PC-3 (cell line): ENCODE measurements around the gene LRWD1. TPM values are rescaled to one million over a fixed set of nuclear protein-coding genes. Genes with fewer than 3 reads are reported as not detected.
A peak's percentile ranks its signal among the peaks of the same experiment; 100 is the strongest.

ENCODE experiments used
- ATAC-seq: fragments of 200-7000 bp; cut with Tn5 transposase; 2 replicates; pipeline ENCODE4 v1.9.1; 2020; ENCODE audit warnings: mild to moderate bottlenecking, moderate library complexity
- BruUV-seq: library from RNA; stranded (reverse); fragments of 400-500 nt; replicated peaks from 2 replicates; lab custom pipeline; 2021; lab: Mats Ljungman, UMichigan
- CTCF ChIA-PET: fragments of 300-600 bp; sonication (Branson Sonifier 250); formaldehyde crosslinking; loops from one replicate; lab custom pipeline; 2022; ENCODE audit warnings: antibody characterized with exemption; lab: Charles Lee
- POLR2A ChIA-PET: fragments of 300-600 bp; sonication (Branson Sonifier 250); formaldehyde crosslinking; loops from one replicate; lab custom pipeline; 2022; ENCODE audit warnings: antibody characterized with exemption; ENCODE audit not compliant: unreplicated experiment; lab: Charles Lee
- DNase-seq: peaks from one replicate; pipeline ENCODE4 v3.0.0-alpha.2; 2015
- H2AFZ ChIP-seq: fragments of 300-600 bp; sonication (generic); 2 replicates; pipeline ENCODE4 v1.6.0; 2016; ENCODE audit warnings: antibody characterized with exemption, low read length
- H3F3A ChIP-seq: fragments of 300-600 bp; sonication (generic); one replicate; pipeline ENCODE4 v1.6.0; 2017; ENCODE audit warnings: antibody characterized with exemption, low read length, control low read depth, mild to moderate bottlenecking; ENCODE audit not compliant: unreplicated experiment
- H3K27ac ChIP-seq: fragments of 300-600 bp; sonication (generic); 2 replicates; pipeline ENCODE4 v1.5.1; 2016; ENCODE audit warnings: mild to moderate bottlenecking, low read length
- H3K27me3 ChIP-seq: fragments of 300-600 bp; sonication (generic); 2 replicates; pipeline ENCODE4 v1.6.1; 2016; ENCODE audit warnings: low read length, mixed read lengths
- H3K36me3 ChIP-seq: fragments of 300-600 bp; sonication (generic); 2 replicates; pipeline ENCODE4 v1.6.1; 2016; ENCODE audit warnings: low read depth, mixed run types, low read length, mixed read lengths
- H3K4me1 ChIP-seq: fragments of 300-600 bp; sonication (generic); 2 replicates; pipeline ENCODE4 v1.5.1; 2016; ENCODE audit warnings: low read length; ENCODE audit not compliant: insufficient read depth
- H3K4me2 ChIP-seq: fragments of 300-600 bp; sonication (generic); 2 replicates; pipeline ENCODE4 v1.6.0; 2016; ENCODE audit warnings: low read length
- H3K4me3 ChIP-seq: fragments of 300-600 bp; sonication (generic); 2 replicates; pipeline ENCODE4 v1.5.1; 2016; ENCODE audit warnings: mild to moderate bottlenecking, low read length, mixed read lengths
- H3K79me2 ChIP-seq: fragments of 300-600 bp; sonication (generic); 2 replicates; pipeline ENCODE4 v1.6.1; 2017; ENCODE audit warnings: low read length, mixed read lengths
- H3K9ac ChIP-seq: fragments of 300-600 bp; sonication (generic); 2 replicates; pipeline ENCODE4 v1.6.0; 2016; ENCODE audit warnings: mild to moderate bottlenecking, low read length
- H3K9me2 ChIP-seq: fragments of 300-600 bp; sonication (generic); replicated peaks from 2 replicates; pipeline ENCODE4 v1.6.1; 2016; ENCODE audit warnings: mixed run types, low read length, mixed read lengths
- H3K9me3 ChIP-seq: fragments of 300-600 bp; sonication (generic); 2 replicates; pipeline ENCODE4 v1.6.1; 2016; ENCODE audit warnings: low read length, mixed read lengths
- H4K20me1 ChIP-seq: fragments of 300-600 bp; sonication (generic); 2 replicates; pipeline ENCODE4 v1.6.1; 2016; ENCODE audit warnings: low read length, mixed read lengths
- EZH2 ChIP-seq: fragments of 300-600 bp; sonication (generic); IDR thresholded peaks from one replicate; pipeline ENCODE4 v1.6.1; 2017; ENCODE audit warnings: antibody characterized with exemption, mild to moderate bottlenecking, low read length; ENCODE audit not compliant: unreplicated experiment
- EZH2phosphoT487 ChIP-seq: fragments of 300-600 bp; sonication (generic); IDR thresholded peaks from 2 replicates; pipeline ENCODE4 v1.6.1; 2018; ENCODE audit warnings: mild to moderate bottlenecking, antibody characterized with exemption, low read length, borderline replicate concordance
- intact Hi-C: fragments of 100-400 bp; cut with micrococcal nuclease; formaldehyde crosslinking; loops from 2 replicates; pipeline ENCODE4 v1.9.0; 2023
- total RNA-seq: library from RNA; depleted of rRNA; stranded (reverse); fragments of >200 nt; gene quantifications from 2 replicates; pipeline ENCODE4 v1.2.3, GENCODE V29; 2014
- TF ChIP-seq, protein P1 (sequence below): fragments of 300-600 bp; sonication (generic); conservative IDR thresholded peaks from 2 replicates; pipeline ENCODE4 v1.5.1; 2017; ENCODE audit warnings: antibody characterized with exemption, low read depth, mild to moderate bottlenecking, low read length

The LRWD1 gene
- total RNA-seq, 1 experiment from 2014 or later = 41.8 TPM

DNA sequence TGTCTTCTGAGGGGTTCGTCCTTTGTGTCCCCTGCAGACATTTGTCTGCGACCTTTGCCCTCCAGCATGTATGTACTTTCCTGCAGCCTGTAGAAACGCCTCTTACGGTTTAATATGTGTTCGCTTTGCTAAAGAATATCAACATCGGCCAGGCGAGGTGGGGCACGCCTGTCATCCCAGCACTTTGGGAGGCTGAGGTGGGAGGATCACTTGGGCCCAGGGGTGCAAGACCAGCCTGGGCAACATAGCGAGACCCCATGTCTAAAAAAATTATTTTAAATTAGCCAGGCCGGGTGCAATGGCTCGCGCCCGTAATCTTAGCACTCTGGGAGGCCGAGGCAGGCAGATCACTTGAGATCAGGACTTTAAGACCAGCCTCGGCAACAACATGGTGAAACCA, 15.6 kb upstream of the LRWD1 start:
- no peaks in the 10 kb centered on the region for H3K9me2 ChIP-seq
- no peak for ATAC-seq
- no peak overlapping the region for H3K4me2 ChIP-seq
- TF ChIP-seq EZH2 = no peak
- H3K27me3 ChIP-seq = no peaks in the 10 kb centered on the region
- peaks cover 5% of the 10 kb centered on the region; the same call in 1 of the 2 replicates for H3K4me1 ChIP-seq
- no peak overlapping the region for H3K27ac ChIP-seq
- BruUV-seq = no TSS peak
- H4K20me1 ChIP-seq = no peaks in the 10 kb centered on the region
- no peak for DNase-seq
- H3K9me3 ChIP-seq = no peaks in the 10 kb centered on the region
- no peaks in the 10 kb centered on the region for H3K36me3 ChIP-seq
- intact Hi-C loops = no loop called here
- CTCF ChIA-PET = no interaction called here
- no peaks in the 10 kb centered on the region for H3F3A ChIP-seq
- no peaks in the 10 kb centered on the region for H3K79me2 ChIP-seq
- no peak overlapping the region for H2AFZ ChIP-seq
- H3K9ac ChIP-seq = no peak overlapping the region
- POLR2A ChIA-PET = no interaction called here
- no peak overlapping the region for H3K4me3 ChIP-seq

DNA sequence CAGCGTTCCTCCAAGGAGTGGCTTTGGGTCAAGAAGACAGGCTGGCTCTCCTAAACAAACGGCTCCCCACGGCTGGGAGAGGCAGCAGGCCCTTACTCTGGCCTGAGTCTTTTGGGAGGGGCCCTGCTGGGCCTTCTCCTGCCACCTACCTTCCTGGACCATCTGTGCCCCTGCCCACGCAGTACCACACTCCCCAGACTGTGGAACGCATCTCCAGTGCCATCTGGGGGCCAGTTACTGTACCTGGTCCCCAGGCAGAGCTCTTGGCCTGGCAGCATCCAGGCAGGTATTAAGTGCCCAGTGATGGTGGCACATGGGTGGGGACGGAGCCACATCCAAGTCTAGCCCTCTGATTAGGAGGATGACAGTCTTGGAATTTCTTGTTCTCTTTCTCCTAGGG, 14.5 kb upstream of the LRWD1 start:
- ATAC-seq (peak; percentile 75), DNase-seq (peak; percentile 51)
- Histone ChIP-seq H3K9ac (no peak overlapping the region), H4K20me1 (no peaks in the 10 kb centered on the region), H3K9me2 (no peaks in the 10 kb centered on the region), H3K9me3 (no peaks in the 10 kb centered on the region), H3K27ac (no peak overlapping the region), H3K4me2 (no peak overlapping the region), H2AFZ (no peak overlapping the region), H3K36me3 (no peaks in the 10 kb centered on the region), H3K4me3 (no peak overlapping the region), H3K4me1 (peaks cover 5% of the 10 kb centered on the region; the same call in 1 of the 2 replicates), H3K79me2 (no peaks in the 10 kb centered on the region), H3F3A (no peaks in the 10 kb centered on the region), H3K27me3 (no peaks in the 10 kb centered on the region)
- ChIA-PET POLR2A (interaction anchor here (0.6 kb wide), 1 partner anchor 17 kb away, joined by 6 read pairs; the partner anchor contains the start of gene ORAI2), CTCF (interaction anchor here (0.5 to 1.0 kb wide), 5 partner anchors 9 to 907 kb away, joined by 3 to 6 read pairs (median 4); partner anchors contain the start of gene ORAI2)
- intact Hi-C loops = loop anchor here (5.0 kb wide), 2 partner anchors 38 to 53 kb away; partner anchors contain the start of gene PRKRIP1
- no TSS peak for BruUV-seq
- TF ChIP-seq, protein P1, sequence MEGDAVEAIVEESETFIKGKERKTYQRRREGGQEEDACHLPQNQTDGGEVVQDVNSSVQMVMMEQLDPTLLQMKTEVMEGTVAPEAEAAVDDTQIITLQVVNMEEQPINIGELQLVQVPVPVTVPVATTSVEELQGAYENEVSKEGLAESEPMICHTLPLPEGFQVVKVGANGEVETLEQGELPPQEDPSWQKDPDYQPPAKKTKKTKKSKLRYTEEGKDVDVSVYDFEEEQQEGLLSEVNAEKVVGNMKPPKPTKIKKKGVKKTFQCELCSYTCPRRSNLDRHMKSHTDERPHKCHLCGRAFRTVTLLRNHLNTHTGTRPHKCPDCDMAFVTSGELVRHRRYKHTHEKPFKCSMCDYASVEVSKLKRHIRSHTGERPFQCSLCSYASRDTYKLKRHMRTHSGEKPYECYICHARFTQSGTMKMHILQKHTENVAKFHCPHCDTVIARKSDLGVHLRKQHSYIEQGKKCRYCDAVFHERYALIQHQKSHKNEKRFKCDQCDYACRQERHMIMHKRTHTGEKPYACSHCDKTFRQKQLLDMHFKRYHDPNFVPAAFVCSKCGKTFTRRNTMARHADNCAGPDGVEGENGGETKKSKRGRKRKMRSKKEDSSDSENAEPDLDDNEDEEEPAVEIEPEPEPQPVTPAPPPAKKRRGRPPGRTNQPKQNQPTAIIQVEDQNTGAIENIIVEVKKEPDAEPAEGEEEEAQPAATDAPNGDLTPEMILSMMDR = peak; percentile 54
- TF ChIP-seq EZH2phosphoT487 = no peak

DNA sequence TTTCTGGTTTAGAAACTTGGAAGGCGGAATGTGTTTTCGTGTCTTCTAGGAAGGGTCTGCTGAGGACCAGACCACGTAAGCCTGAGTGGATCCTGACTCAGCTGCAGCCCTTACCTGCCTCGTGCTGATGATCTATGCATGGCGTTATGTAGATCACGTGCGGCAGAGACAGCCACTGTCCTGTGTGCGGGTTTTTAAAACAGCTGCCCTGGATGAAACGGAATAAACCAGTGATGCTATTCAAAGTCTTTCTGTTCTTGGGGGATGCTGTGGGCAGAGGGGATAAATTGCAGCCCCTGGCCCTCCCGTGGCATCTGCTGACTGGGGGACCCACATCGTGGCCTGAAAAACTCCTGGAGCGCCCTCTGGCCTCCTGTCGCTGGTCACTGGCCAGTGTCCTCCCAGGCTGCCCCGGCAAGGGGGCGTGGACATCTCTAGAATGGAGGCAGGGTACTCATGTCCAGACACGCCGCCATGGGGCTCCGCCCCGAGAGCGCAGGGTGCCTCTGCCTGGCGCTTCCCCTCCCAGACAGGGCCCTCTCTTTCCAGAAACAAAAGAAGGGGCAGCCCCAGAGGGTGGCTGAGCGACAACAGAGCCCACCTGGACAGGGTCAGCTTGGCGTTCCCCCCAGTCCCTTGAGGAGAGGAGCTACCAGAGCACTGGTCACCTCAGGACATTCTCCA, 13.3 kb upstream of the LRWD1 start:
- peaks cover 5% of the 10 kb centered on the region; the same call in 1 of the 2 replicates for H3K4me1 ChIP-seq
- H3K9ac ChIP-seq = no peak overlapping the region
- H3K4me3 ChIP-seq = no peak overlapping the region
- ChIA-PET POLR2A (no interaction called here), CTCF (interaction anchor here (0.6 kb wide), 1 partner anchor 10 kb away, joined by 7 read pairs; no protein-coding TSS in a partner anchor)
- H3F3A ChIP-seq = no peaks in the 10 kb centered on the region
- DNase-seq = no peak
- H3K9me2 ChIP-seq = no peaks in the 10 kb centered on the region
- H3K27ac ChIP-seq = no peak overlapping the region
- peak overlapping the region; percentile 28; the same call in 1 of the 2 replicates for H3K4me2 ChIP-seq
- no peaks in the 10 kb centered on the region for H3K79me2 ChIP-seq
- no peaks in the 10 kb centered on the region for H3K9me3 ChIP-seq
- TF ChIP-seq EZH2phosphoT487 = no peak
- TF ChIP-seq EZH2 = no peak
- BruUV-seq = no TSS peak
- H4K20me1 ChIP-seq = no peaks in the 10 kb centered on the region
- intact Hi-C loops = loop anchor here (5.0 kb wide), 2 partner anchors 39 to 54 kb away; partner anchors contain the start of gene PRKRIP1
- no peaks in the 10 kb centered on the region for H3K36me3 ChIP-seq
- H3K27me3 ChIP-seq = no peaks in the 10 kb centered on the region
- H2AFZ ChIP-seq = no peak overlapping the region
- ATAC-seq = peak; percentile 31; the same call in 1 of the 2 replicates
